Measurements from ENCODE around the gene CXCL14.

GRCh38 chr5:135589152-135589551, 10.4 kb upstream of the CXCL14 start:
- TF ChIP-seq CTCF (IDR thresholded peaks at IDR 0.05) (no peak), POLR2A (IDR thresholded peaks at IDR 0.05) (no peak)
